Esophagus squamous epithelium (tissue), 5 donors: ENCODE results near the gene TFEB. TPM values are rescaled to one million over a fixed set of nuclear protein-coding genes. Genes with fewer than 3 reads are reported as not detected.

Experiments
- DNase-seq: peaks from one replicate; lab custom pipeline; 2025; lab: John Stamatoyannopoulos, UW
- H3K27ac ChIP-seq, 4 donors: fragments of 200-600 bp; sonication (generic); one replicate each; pipeline ENCODE4 v1.5.1; 2016 to 2019; ENCODE audit warnings: mild to moderate bottlenecking in 1 of 4
- H3K27me3 ChIP-seq, 4 donors: fragments of 200-600 bp; sonication (generic); 1 replicate in 3 of 4; 2 replicates in 1 of 4; pipeline versions ENCODE4 v1.5.1 to v1.6.0; 2017 to 2021; ENCODE audit warnings: antibody characterized with exemption in 1 of 4
- H3K36me3 ChIP-seq, 3 donors: fragments of 200-600 bp; sonication (generic); one replicate each; pipeline ENCODE4 v1.5.1; 2016 to 2019
- H3K4me1 ChIP-seq, 3 donors: fragments of 200-600 bp; sonication (generic); one replicate each; pipeline ENCODE4 v1.5.1; 2017 to 2019
- H3K4me3 ChIP-seq, 4 donors: fragments of 200-600 bp; sonication (generic); 1 replicate in 3 of 4; 2 replicates in 1 of 4; pipeline ENCODE4 v1.5.1; 2016 to 2019; ENCODE audit warnings: mild to moderate bottlenecking in 2 of 4, moderate library complexity in 1 of 4
- H3K9me3 ChIP-seq, 3 donors: fragments of 200-600 bp; sonication (generic); one replicate each; pipeline ENCODE4 v1.5.1; 2016 to 2019
- CTCF ChIP-seq, 6 experiments: fragments of 450-650 bp in 4 of 6; fragments of 200-600 bp in 2 of 6; sonication (generic) in 2 of 6; IDR thresholded peaks; one replicate each; pipeline ENCODE4 v1.5.1; 2016 to 2019; ENCODE audit warnings: antibody characterized with exemption in 6 of 6, mild to moderate bottlenecking in 4 of 6, moderate library complexity in 4 of 6
- POLR2A ChIP-seq, 4 donors: fragments of 450-650 bp; IDR thresholded peaks; one replicate each; pipeline ENCODE4 v1.6.1; 2017; ENCODE audit warnings: antibody characterized with exemption in 4 of 4, mild to moderate bottlenecking in 4 of 4, moderate library complexity in 3 of 4
- WGBS, 2 donors: methylation state at CpG; one replicate each; pipeline ENCODE4 v1.1.5; 2018; 5-methylcytosine and 5-hydroxymethylcytosine counted together
- intact Hi-C: fragments of 100-400 bp; cut with DNase I; formaldehyde crosslinking; loops from one replicate; pipeline ENCODE4 v1.15.0; 2022
- total RNA-seq, 4 donors: library from RNA; depleted of rRNA; stranded (reverse); fragments of >200 nt; gene quantifications; one replicate each; pipeline ENCODE4 v1.1.0, GENCODE V29; 2016
- donor health status: DM: yes; HTN: yes; CAD: no.

The TFEB gene
- total RNA-seq, 4 donors from 2014 or later = 7.0 to 17.5 (median 13.4) TPM

- Histone ChIP-seq H3K4me3 (no peak overlapping the region), H3K27me3 (peaks cover 0 to 4% (median 0%) of the 10 kb centered on the region in 4 donors), H3K27ac (no peak overlapping the region), H3K4me1 (peaks cover 0 to 26% (median 4%) of the 10 kb centered on the region in 3 donors), H3K9me3 (no peaks in the 10 kb centered on the region), H3K36me3 (peaks cover 0 to 53% (median 0%) of the 10 kb centered on the region in 3 donors)
- TF ChIP-seq POLR2A (IDR thresholded peaks at IDR 0.05) (no peak), CTCF (IDR thresholded peaks at IDR 0.05) (no peak)
- WGBS, 2 donors = 86 to 92% methylated on average over 7 to 8 of the region's 14 CpGs
- no peak for DNase-seq
- intact Hi-C loops = no loop called here
Measured at GRCh38 chr6:41646026-41646795, 89.2 kb downstream of the TFEB start.

- H3K36me3 ChIP-seq = peaks cover 0 to 45% (median 0%) of the 10 kb centered on the region in 3 donors
- 83 to 93% methylated on average over 12 of the region's 12 CpGs for WGBS, 2 donors
- no peaks in the 10 kb centered on the region for H3K9me3 ChIP-seq
- TF ChIP-seq POLR2A (IDR thresholded peaks at IDR 0.05) = no peak
- TF ChIP-seq CTCF (IDR thresholded peaks at IDR 0.05) = no peak
- intact Hi-C loops = no loop called here
- no peak overlapping the region for H3K27ac ChIP-seq
- H3K4me1 ChIP-seq = peaks cover 0 to 26% (median 4%) of the 10 kb centered on the region in 3 donors
- H3K4me3 ChIP-seq = no peak overlapping the region
- H3K27me3 ChIP-seq = peaks cover 0 to 4% (median 0%) of the 10 kb centered on the region in 4 donors
- no peak for DNase-seq
Measured at GRCh38 chr6:41645007-41645618, 90.3 kb downstream of the TFEB start.

GRCh38 chr6:41644297-41644879, 91.0 kb downstream of the TFEB start:
- peaks cover 0 to 32% (median 4%) of the 10 kb centered on the region in 3 donors for H3K4me1 ChIP-seq
- intact Hi-C loops = no loop called here
- H3K27me3 ChIP-seq = peaks cover 0 to 9% (median 0%) of the 10 kb centered on the region in 4 donors
- no peak for TF ChIP-seq CTCF (IDR thresholded peaks at IDR 0.05)
- no peak for TF ChIP-seq POLR2A (IDR thresholded peaks at IDR 0.05)
- no peak overlapping the region for H3K27ac ChIP-seq
- H3K4me3 ChIP-seq = no peak overlapping the region
- no peak for DNase-seq
- WGBS, 2 donors = 69% methylated on average over 3 of the region's 4 CpGs; no CpG with 5 or more reads in 1 of the 2 donors
- no peaks in the 10 kb centered on the region for H3K9me3 ChIP-seq
- H3K36me3 ChIP-seq = peaks cover 0 to 43% (median 0%) of the 10 kb centered on the region in 3 donors

- Histone ChIP-seq H3K27me3 (peaks cover 0 to 14% (median 0%) of the 10 kb centered on the region in 4 donors), H3K36me3 (peaks cover 0 to 38% (median 0%) of the 10 kb centered on the region in 3 donors), H3K4me3 (no peak overlapping the region), H3K27ac (no peak overlapping the region), H3K9me3 (no peaks in the 10 kb centered on the region), H3K4me1 (peaks cover 2 to 37% (median 4%) of the 10 kb centered on the region in 3 donors)
- intact Hi-C loops = no loop called here
- TF ChIP-seq CTCF (IDR thresholded peaks at IDR 0.05) (no peak), POLR2A (IDR thresholded peaks at IDR 0.05) (no peak)
- 50 to 80% methylated on average over 2 of the region's 4 CpGs for WGBS, 2 donors
- no peak for DNase-seq
Measured at GRCh38 chr6:41643899-41644269, 91.5 kb downstream of the TFEB start.
